ENCODE data around the gene NAXE. TPM values are rescaled to one million over a fixed set of nuclear protein-coding genes. Genes with fewer than 3 reads are reported as not detected.

The NAXE gene
- total RNA-seq, 1 donor from 2014 or later, result 126 TPM

Other genes starting within 250 kb of the NAXE start
- not detected in 2 replicates for gene RHBG, start 222.6 kb upstream of the NAXE start, total RNA-seq
- gene MEF2D, start 91.0 kb upstream of the NAXE start, total RNA-seq, result 3.8 and 4.7 TPM in 2 replicates
- gene IQGAP3, start 19.2 kb upstream of the NAXE start, total RNA-seq, result 19.1 and 37.9 TPM in 2 replicates
- gene TTC24, start 12.1 kb upstream of the NAXE start, total RNA-seq, result not detected in 2 replicates
- gene GPATCH4, start 9.7 kb downstream of the NAXE start, total RNA-seq, result 27.2 and 45.6 TPM in 2 replicates
- not detected in 2 replicates for gene HAPLN2, start 27.6 kb downstream of the NAXE start, total RNA-seq
- gene BCAN, start 50.3 kb downstream of the NAXE start, total RNA-seq, result not detected in 2 replicates
- 285 and 293 TPM in 2 replicates for gene NES, start 85.6 kb downstream of the NAXE start, total RNA-seq
- gene CRABP2, start 113.8 kb downstream of the NAXE start, total RNA-seq, result 0.11 and 0.46 TPM in 2 replicates
- 7.5 and 7.9 TPM in 2 replicates for gene METTL25B, start 136.7 kb downstream of the NAXE start, total RNA-seq
- gene ISG20L2, start 137.0 kb downstream of the NAXE start, total RNA-seq, result 9.6 and 10.1 TPM in 2 replicates
- 56.2 and 66.9 TPM in 2 replicates for gene MRPL24, start 149.3 kb downstream of the NAXE start, total RNA-seq
- 206 and 293 TPM in 2 replicates for gene HDGF, start 159.9 kb downstream of the NAXE start, total RNA-seq
- 14.8 and 18.8 TPM in 2 replicates for gene PRCC, start 175.8 kb downstream of the NAXE start, total RNA-seq
- 0.20 and 0.28 TPM in 2 replicates for gene SH2D2A, start 225.1 kb downstream of the NAXE start, total RNA-seq